M059J (cell line): ENCODE results near the gene OR10J4. TPM values are rescaled to one million over a fixed set of nuclear protein-coding genes. Genes with fewer than 3 reads are reported as not detected.

Experiments
- total RNA-seq: library from RNA; depleted of rRNA; stranded (reverse); fragments of >200 nt; shearing (Covaris generic); gene quantifications from 2 replicates; pipeline ENCODE4 v1.2.3, GENCODE V29; 2014; rRNA removed

Gene OR10J4
- total RNA-seq, 1 experiment from 2014 or later, result not detected

Other genes with a start within 250 kb of the OR10J4 start
- not detected in 2 replicates for gene ACKR1, start 227.3 kb upstream of the OR10J4 start, total RNA-seq
- not detected in 2 replicates for gene FCER1A, start 129.9 kb upstream of the OR10J4 start, total RNA-seq
- not detected in 2 replicates for gene OR10J1, start 7.5 kb downstream of the OR10J4 start, total RNA-seq
- gene OR10J5, start 103.8 kb downstream of the OR10J4 start, total RNA-seq, result not detected in 2 replicates
- gene APCS, start 155.6 kb downstream of the OR10J4 start, total RNA-seq, result not detected in 2 replicates